ENCODE data around the gene SLC5A5.

The SLC5A5 gene

DNA sequence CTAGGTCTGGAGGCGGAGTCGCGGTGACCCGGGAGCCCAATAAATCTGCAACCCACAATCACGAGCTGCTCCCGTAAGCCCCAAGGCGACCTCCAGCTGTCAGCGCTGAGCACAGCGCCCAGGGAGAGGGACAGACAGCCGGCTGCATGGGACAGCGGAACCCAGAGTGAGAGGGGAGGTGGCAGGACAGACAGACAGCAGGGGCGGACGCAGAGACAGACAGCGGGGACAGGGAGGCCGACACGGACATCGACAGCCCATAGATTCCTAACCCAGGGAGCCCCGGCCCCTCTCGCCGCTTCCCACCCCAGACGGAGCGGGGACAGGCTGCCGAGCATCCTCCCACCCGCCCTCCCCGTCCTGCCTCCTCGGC lies at the start of gene SLC5A5:
Gene SLC5A5 (plus strand): TSS at position 68 of the 373 bp plus-strand sequence. CDS start 375 bp downstream, outside the sequence.
- no peak for DNase-seq

GRCh38 chr19:17824339-17824738 lies 47.4 kb upstream of the SLC5A5 start:
- DNase-seq = no peak

GRCh38 chr19:17826508-17827056 lies 45.2 kb upstream of the SLC5A5 start:
- DNase-seq = no peak

DNA sequence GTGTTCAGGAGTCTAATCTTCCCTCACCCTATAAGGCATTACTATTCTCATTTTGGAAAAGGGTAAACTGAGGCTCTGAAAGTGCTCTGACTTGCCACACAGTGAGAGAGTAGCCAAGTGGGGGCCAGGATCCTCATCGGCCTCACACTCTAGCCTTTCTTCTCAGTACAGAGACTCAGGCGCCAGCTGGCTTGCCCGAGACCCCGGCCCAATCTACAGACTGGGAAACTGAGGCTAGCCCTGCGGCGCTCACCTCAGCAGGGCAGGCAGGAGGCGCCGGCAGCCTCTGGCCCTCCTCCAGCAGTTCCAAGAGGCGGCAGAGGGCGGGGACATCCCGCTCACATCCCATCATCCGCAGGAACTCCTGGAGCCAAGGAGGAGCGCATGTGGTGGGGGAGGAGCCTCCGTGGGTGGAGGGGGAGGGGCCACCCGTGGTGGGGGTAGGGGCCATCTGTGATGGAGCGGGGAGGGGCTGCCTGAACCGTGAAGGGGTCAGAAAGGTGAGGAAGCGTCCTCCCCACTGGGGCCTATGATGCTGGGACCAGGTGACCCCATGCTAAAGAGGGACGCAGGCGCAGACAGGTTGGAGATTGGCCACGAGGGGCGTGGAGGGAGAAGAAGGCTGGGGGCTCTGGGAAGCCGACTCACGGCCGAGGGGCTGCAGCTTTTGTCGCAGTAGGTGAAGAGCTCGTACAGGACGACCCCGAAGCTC lies 41.7 kb upstream of the SLC5A5 start:
- DNase-seq = no peak

DNA sequence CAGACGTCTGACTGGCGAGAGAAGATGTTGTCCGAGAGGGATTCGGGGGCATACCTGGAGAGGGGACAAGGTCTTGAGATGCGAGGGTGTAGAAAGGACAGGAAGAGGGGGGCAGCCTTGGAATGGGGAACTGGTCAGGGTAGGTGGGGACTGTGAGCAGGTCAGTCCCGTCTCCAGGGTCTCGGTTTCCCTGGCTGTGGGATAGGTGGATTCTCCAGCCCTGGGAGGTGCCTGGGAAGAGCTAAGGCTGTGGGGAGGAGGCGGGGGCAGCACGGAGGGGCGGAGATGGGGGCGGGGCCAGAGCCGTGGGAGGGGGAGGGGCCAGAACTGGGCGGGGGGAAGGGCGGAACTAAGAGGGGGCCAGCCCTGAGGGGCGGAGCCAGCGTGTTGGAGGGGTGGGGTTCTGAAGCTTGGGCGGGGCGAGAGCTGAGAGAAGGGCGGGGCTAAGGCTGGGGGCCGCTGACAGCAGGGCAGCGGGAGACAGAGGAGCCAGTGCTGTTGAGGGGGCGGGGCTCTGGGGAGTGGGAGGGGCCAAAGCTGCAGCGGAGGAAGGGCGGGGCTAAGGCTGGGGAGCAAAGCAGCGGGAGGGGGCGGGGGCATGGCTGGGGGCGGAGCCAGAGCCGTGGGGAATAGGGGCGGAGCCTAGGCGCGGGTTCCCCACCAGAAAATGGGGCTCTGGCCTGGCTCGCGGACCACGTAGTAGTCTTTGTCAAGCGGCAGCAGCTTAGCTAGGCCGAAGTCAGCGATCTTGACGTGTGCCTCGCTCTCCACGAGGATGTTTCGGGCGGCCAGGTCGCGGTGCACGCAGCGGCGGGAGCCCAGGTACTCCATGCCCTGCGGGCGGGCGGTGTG lies 41.0 kb upstream of the SLC5A5 start:
- no peak for DNase-seq

DNA sequence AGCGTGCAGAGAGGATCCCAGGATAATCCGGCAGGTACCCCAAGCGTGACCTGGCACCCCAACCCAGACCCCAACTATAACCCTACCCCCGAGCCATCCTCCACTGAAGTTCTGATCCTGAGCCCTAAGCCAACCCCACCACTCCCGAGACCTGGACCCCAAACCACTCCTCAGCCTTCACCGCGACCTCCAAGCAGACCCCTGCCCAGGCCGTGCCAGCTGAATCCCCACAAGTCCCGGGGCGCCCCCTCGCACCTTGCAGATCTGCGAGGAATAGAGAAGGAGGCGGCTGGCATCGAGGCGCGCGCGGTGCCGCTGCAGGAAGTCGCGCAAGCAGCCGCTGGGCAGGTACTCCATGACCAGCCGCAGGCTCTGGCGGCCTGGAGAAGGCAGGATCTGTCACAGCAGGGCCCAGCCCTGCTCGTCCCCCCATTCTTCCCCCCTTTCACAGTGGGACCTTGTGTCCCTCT lies 40.3 kb upstream of the SLC5A5 start:
- no peak for DNase-seq

- no peak for DNase-seq
Measured at GRCh38 chr19:17832443-17833208, 39.1 kb upstream of the SLC5A5 start.

GRCh38 chr19:17834350-17835181 lies 37.2 kb upstream of the SLC5A5 start:
- no peak for DNase-seq

DNA sequence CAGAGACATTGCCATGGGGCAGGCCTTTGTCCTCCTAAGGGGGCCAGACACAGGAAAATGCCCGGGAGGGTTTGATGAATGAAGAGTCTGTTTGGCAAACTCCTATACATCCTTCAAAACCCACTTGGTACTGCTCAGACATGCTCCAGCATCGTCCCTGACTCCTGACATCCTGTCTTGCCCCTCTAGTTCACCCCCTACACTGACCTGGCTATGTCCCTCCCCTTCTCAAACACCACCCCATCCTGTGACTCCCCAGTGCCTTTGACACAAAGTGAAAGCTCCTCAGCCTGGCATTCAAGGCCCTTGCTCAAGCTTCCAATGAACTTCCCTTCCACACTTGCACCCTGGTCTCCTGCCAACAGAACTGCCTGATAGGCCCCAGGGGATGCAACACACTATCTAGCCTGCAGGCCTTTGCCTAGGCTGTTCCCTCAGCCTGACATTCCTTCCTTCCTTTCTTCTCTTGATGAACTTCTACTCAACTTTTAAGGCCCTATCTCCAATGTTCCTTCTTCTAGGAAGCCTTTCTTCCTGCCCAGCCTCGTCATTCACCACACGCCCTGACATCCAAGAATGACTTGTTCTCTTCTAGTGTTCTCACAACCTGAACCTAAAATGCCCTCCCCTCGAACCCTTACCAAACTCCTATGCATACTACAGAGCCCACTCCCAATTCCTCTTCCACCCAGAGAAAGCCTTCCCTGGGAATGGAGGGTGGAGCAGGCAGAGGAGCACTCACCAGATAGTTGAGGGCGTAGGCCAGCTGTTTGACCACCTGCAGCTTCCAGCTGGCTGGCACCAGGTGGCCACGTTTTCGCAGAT lies 36.4 kb upstream of the SLC5A5 start:
- DNase-seq = no peak

DNA sequence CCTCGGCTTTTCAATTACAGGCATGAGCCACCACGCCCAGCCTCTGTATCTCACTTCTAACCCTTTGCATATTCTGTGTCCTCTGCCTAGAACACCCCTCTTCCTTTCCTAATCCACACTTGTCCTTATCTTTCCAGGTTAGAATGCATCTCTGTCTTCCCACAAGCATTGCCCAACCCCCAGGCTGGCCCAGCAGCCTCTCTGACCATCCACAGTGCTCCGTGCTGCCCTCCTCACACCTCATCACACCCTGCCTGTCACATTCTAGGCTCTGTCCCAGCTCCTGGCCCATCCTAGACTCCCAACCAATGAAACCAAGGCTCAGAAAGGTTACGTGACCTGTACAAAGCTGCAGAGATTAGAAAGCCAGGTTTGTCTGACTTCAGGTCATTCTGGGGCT lies 35.2 kb upstream of the SLC5A5 start:
- DNase-seq = no peak

GRCh38 chr19:17837972-17838371 lies 33.8 kb upstream of the SLC5A5 start:
- DNase-seq = no peak

GRCh38 chr19:17840019-17840418 lies 31.7 kb upstream of the SLC5A5 start:
- DNase-seq = no peak

DNA sequence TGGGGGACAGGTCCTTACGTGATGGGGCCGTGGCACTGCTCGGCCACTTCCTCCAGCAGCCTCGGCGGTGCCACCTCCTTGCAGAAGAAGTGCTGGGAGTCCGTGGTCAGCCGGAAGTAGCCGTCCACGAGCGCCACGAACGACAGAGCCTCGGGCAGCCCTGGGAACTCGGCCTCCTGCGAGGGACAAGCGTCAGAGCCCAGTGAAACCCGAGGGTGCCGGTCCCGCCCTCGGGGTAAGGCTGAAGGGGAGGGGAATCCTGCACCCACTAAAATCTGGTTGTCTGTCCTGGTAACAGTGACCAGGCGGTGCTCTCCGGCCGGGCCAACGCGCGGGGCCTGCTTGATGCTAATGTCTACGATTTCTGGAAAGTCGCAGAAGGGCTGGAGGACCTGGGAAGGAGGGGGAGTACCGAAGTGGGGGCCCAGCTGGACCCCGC lies 30.4 kb upstream of the SLC5A5 start:
- DNase-seq = no peak

DNA sequence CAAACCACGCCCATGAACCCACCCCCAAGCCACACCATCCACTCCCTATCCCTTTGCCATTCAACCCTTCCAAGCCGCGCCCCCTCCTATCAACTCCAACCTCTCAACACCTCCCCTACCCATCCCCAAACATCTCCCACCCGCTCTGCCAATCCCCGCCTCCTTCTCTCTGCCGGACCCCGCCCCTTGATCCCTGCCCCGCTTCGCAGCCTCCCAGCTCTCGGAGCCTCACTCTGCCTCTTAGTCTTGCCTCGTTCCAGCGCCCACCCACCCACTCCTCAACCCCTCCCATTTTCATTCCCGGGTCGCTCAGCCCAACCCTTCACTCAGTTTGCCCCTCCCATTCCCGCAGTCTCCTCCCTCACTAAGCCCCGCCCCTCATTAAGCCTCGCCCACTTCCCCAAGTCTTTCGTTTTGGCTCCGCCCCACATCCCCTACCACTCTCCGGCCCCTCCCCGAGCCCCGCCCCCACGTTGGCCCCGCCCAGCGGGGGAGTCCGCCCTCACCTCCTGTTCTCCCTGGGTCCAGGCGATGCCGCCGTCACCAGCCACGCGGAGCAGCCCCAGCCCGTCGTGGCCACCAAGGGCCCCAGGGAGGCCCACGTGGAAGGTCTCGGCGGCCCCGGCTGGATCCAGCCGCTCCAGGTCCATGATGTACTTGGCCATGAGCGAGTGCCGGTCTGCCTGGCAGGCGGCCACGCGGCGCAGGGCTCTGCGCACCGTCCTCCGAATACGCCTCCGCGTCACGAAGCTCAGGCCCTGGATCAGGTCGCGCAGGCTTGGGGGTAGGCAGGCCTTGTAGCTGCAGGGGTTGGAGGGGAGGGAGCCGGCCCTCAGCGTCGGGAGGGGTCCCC lies 29.7 kb upstream of the SLC5A5 start:
- peak; percentile 38 for DNase-seq

DNA sequence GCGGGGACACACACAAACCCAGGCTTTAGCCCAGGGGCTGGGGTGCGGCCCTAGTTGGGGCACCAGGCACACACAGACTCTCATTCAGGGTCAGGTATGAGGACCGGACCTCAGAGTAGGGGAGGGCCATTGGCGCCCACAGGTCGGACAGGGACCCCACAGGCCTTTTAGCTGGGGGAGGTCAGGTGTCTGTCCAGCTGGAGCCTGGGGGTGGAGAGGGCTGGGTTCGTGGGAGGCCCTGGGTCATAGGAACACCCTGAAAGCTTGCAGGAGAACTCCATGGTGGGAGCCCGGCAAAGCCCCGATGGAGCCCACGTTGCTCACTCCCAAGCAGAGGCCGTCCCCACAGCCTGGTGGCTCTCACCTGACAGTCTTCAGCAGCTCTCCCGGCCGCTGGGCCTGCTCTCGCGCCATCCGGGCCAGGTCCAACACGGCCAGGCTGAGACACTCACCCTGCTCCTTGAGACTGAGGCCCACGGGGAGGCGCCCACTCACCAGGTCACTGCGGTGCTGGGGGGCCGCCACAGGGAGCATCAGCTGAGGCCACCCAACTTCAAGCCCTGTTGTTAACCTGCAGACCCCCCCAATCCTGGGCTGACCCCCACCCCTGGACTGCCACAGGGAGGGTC lies 29.0 kb upstream of the SLC5A5 start:
- DNase-seq = no peak

- DNase-seq = no peak
Measured at GRCh38 chr19:17843292-17843827, 28.4 kb upstream of the SLC5A5 start.

GRCh38 chr19:17843908-17844490 lies 27.7 kb upstream of the SLC5A5 start:
- DNase-seq = no peak

DNA sequence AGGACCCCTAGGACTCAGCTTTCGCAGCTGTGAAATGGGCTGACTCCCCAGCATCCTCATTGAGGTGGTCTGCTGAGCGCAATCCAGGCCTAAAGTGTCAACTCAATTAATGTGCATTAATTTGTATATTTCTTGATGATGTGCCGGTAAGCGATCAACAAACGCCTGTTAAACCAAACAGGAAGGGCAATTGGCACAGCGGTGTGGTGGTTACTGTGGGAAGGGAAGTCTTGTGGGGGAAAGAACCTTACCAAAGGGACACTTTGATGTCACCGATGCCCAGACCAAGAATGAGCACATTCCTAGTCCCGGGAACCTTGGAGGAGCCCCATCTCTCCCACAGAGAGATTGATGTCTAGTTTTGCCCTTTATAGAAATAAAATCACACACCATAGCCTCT lies 25.6 kb upstream of the SLC5A5 start:
- DNase-seq = no peak
